Transverse colon (tissue), 4 donors: ENCODE results near the gene HEXD.

Experiments
- POLR2A ChIP-seq: fragments of 450-650 bp; IDR thresholded peaks from one replicate; pipeline ENCODE4 v1.6.1; 2016; ENCODE audit warnings: antibody characterized with exemption, mild to moderate bottlenecking, moderate library complexity
- POLR2AphosphoS5 ChIP-seq, 3 donors: sonication (generic); formaldehyde crosslinking; IDR thresholded peaks; one replicate each; pipeline ENCODE4 v1.6.1; 2016; ENCODE audit warnings: antibody characterized with exemption in 3 of 3
- TF ChIP-seq, protein P1 (sequence below), 5 experiments: fragments of 200-600 bp in 3 of 5; fragments of 450-650 bp in 2 of 5; sonication (generic) in 3 of 5; IDR thresholded peaks; 1 replicate in 2 of 5; 2 replicates in 3 of 5; pipeline ENCODE4 v1.5.1; 2016 to 2017; ENCODE audit warnings: antibody characterized with exemption in 5 of 5, inconsistent platforms in 3 of 5, mild to moderate bottlenecking in 2 of 5, moderate library complexity in 1 of 5

DNA sequence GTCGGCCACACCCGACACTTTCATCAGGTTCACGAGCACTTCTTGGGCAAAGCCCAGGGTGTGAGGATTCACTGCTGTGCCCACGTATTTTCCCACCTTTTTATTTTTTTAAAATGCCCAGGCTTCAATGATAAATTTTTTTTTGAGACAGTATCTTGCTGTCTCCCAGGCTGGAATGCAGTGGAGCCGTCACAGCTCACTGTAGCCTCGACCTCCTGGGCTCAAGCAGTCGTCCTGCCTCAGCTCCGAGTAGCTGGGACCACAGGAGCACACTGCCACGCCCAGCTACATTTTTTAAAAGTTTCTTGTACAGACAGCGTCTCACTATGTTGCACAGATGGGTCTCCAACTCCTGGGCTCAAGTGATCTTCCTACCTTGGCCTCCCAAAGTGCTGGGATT, 28.8 kb upstream of the HEXD start:
- TF ChIP-seq, protein P1, sequence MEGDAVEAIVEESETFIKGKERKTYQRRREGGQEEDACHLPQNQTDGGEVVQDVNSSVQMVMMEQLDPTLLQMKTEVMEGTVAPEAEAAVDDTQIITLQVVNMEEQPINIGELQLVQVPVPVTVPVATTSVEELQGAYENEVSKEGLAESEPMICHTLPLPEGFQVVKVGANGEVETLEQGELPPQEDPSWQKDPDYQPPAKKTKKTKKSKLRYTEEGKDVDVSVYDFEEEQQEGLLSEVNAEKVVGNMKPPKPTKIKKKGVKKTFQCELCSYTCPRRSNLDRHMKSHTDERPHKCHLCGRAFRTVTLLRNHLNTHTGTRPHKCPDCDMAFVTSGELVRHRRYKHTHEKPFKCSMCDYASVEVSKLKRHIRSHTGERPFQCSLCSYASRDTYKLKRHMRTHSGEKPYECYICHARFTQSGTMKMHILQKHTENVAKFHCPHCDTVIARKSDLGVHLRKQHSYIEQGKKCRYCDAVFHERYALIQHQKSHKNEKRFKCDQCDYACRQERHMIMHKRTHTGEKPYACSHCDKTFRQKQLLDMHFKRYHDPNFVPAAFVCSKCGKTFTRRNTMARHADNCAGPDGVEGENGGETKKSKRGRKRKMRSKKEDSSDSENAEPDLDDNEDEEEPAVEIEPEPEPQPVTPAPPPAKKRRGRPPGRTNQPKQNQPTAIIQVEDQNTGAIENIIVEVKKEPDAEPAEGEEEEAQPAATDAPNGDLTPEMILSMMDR (IDR thresholded peaks at IDR 0.05), result no peak
- no peak for TF ChIP-seq POLR2A
- TF ChIP-seq POLR2AphosphoS5 (IDR thresholded peaks at IDR 0.05), result no peak
